Neuronal stem cell (in vitro differentiated cells): ENCODE data around the gene COL6A5.
"Not testable (repeated sequence)": the region's sequence is repeated elsewhere in the genome, so short reads cannot be mapped to it uniquely, and the experiment has no call there.

ENCODE experiments used
- DNase-seq: peaks from one replicate; pipeline ENCODE4 v3.0.0-alpha.2; 2013; ENCODE audit warnings: low spot score
- H2AFZ ChIP-seq: one replicate; pipeline ENCODE4 v1.6.1; 2013; ENCODE audit warnings: mild to moderate bottlenecking, low read length, inconsistent platforms
- H2AK5ac ChIP-seq: 2 replicates; pipeline ENCODE4 v1.6.1; 2013; ENCODE audit warnings: low read depth, mild to moderate bottlenecking, inconsistent platforms, low read length, moderate library complexity, mixed read lengths
- H2BK120ac ChIP-seq: 2 replicates; pipeline ENCODE4 v1.6.1; 2013; ENCODE audit warnings: low read depth, mild to moderate bottlenecking, inconsistent platforms, low read length, moderate library complexity, mixed read lengths
- H2BK12ac ChIP-seq: one replicate; pipeline ENCODE4 v1.6.1; 2013; ENCODE audit warnings: low read length, inconsistent platforms
- H2BK15ac ChIP-seq: 2 replicates; pipeline ENCODE4 v1.6.1; 2013; ENCODE audit warnings: mild to moderate bottlenecking, low read length, inconsistent platforms, mixed read lengths
- H2BK5ac ChIP-seq: one replicate; pipeline ENCODE4 v1.6.1; 2013; ENCODE audit warnings: inconsistent platforms, mild to moderate bottlenecking, low read length, moderate library complexity
- H3K14ac ChIP-seq: one replicate; pipeline ENCODE4 v1.6.1; 2013; ENCODE audit warnings: low read length, inconsistent platforms
- H3K18ac ChIP-seq: 2 replicates; pipeline ENCODE4 v1.6.1; 2013; ENCODE audit warnings: low read length, inconsistent platforms
- H3K23ac ChIP-seq: 2 replicates; pipeline ENCODE4 v1.6.1; 2013; ENCODE audit warnings: low read depth, mild to moderate bottlenecking, mixed read lengths, low read length, inconsistent platforms; ENCODE audit not compliant: poor library complexity
- H3K27ac ChIP-seq: replicated peaks from 3 replicates; pipeline ENCODE4 v1.5.1; 2013; ENCODE audit warnings: low read length, inconsistent platforms
- H3K27me3 ChIP-seq, 3 experiments: 2 replicates each; pipeline ENCODE4 v1.6.1; 2013; ENCODE audit warnings: low read length in 3 of 3, mild to moderate bottlenecking in 2 of 3, inconsistent platforms in 1 of 3, low read depth in 1 of 3, mixed read lengths in 1 of 3, moderate library complexity in 1 of 3; ENCODE audit not compliant: control insufficient read depth in 3 of 3, insufficient read depth in 3 of 3
- H3K36me3 ChIP-seq, 2 donors: replicated peaks in 1 of 2; 2 replicates each; pipeline ENCODE4 v1.6.1; 2013; ENCODE audit warnings: low read length in 2 of 2; ENCODE audit not compliant: control insufficient read depth in 2 of 2, insufficient read depth in 2 of 2
- H3K4ac ChIP-seq: 2 replicates; pipeline ENCODE4 v1.6.1; 2013; ENCODE audit warnings: inconsistent platforms, mild to moderate bottlenecking, low read length, moderate library complexity
- H3K4me1 ChIP-seq, 2 donors: 1 replicate in 1 of 2; 2 replicates in 1 of 2; pipeline ENCODE4 v1.6.1; 2013; ENCODE audit warnings: low read length in 2 of 2, low read depth in 1 of 2; ENCODE audit not compliant: control insufficient read depth in 2 of 2, insufficient read depth in 1 of 2
- H3K4me2 ChIP-seq: one replicate; pipeline ENCODE4 v1.6.1; 2013; ENCODE audit warnings: mild to moderate bottlenecking, low read length, inconsistent platforms; ENCODE audit not compliant: insufficient read depth, poor library complexity, severe bottlenecking
- H3K4me3 ChIP-seq, 2 donors: 2 replicates each; pipeline ENCODE4 v1.5.1; 2013; ENCODE audit warnings: low read length in 2 of 2, mild to moderate bottlenecking in 2 of 2, inconsistent platforms in 1 of 2, moderate library complexity in 1 of 2
- H3K79me1 ChIP-seq: one replicate; pipeline ENCODE4 v1.6.1; 2013; ENCODE audit warnings: low read depth, mild to moderate bottlenecking, inconsistent platforms, low read length, moderate library complexity
- H3K9ac ChIP-seq: one replicate; pipeline ENCODE4 v1.6.1; 2013; ENCODE audit warnings: mild to moderate bottlenecking, low read depth, low read length, inconsistent platforms; ENCODE audit not compliant: poor library complexity
- H3K9me3 ChIP-seq, 2 donors: replicated peaks in 1 of 2; 2 replicates each; pipeline versions ENCODE3 to v1.6.1; 2013; ENCODE audit warnings: low read length in 2 of 2, mild to moderate bottlenecking in 2 of 2, inconsistent platforms in 1 of 2, low read depth in 1 of 2, mixed read lengths in 1 of 2, moderate library complexity in 1 of 2; ENCODE audit not compliant: control insufficient read depth in 2 of 2, insufficient read depth in 1 of 2
- H4K8ac ChIP-seq: one replicate; pipeline ENCODE4 v1.6.1; 2013; ENCODE audit warnings: low read depth, mild to moderate bottlenecking, inconsistent platforms, low read length, moderate library complexity
- H4K91ac ChIP-seq: one replicate; pipeline ENCODE4 v1.6.1; 2013; ENCODE audit warnings: low read length, low read depth, mild to moderate bottlenecking, inconsistent platforms; ENCODE audit not compliant: poor library complexity
- WGBS, 2 donors: extraction: QIAGEN DNeasy Blood & Tissue Kit; methylation state at CpG; one replicate each; pipeline ENCODE4 v1.1.7; 2013; ENCODE audit warnings: missing lambda C conversion rate in 2 of 2, mixed read lengths in 1 of 2; ENCODE audit not compliant: insufficient read length in 2 of 2, insufficient replicate concordance in 1 of 2; ENCODE audit errors: extremely low coverage in 2 of 2; 5-methylcytosine and 5-hydroxymethylcytosine counted together

The COL6A5 gene

DNA sequence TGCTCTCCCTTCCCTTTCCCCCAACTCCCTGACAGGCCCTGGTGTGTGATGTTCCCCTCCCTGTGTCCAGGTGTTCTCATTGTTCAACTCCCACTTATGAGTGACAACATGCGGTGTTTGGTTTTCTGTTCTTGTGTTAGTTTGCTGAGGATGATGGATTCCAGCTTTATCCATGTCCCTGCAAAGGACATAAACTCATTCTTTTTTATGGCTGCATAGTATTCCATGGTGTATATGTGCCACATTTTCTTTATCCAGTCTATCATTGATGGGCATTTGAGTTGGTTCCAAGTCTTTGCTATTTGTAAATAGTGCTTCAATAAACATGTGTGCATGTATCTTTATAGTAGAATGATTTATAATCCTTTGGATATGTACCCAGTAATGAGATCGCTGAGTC, 2.8 kb downstream of the COL6A5 start:
- not testable (repeated sequence) for H3K4me1 ChIP-seq, H3K36me3 ChIP-seq, H2BK15ac ChIP-seq, DNase-seq, H3K14ac ChIP-seq, H3K23ac ChIP-seq, H4K8ac ChIP-seq, H2BK120ac ChIP-seq, H2AK5ac ChIP-seq, H2BK12ac ChIP-seq, H3K79me1 ChIP-seq, H4K91ac ChIP-seq, H2AFZ ChIP-seq, H3K9ac ChIP-seq, H3K4ac ChIP-seq, H3K9me3 ChIP-seq, H3K4me2 ChIP-seq, H3K18ac ChIP-seq, H2BK5ac ChIP-seq, H3K27ac ChIP-seq, H3K4me3 ChIP-seq
- WGBS, 2 donors = no CpG with 5 or more reads among the region's 2 CpGs
- H3K27me3 ChIP-seq = peaks cover 0 to 37% (median 22%) of the 10 kb centered on the region in 3 experiments

DNA sequence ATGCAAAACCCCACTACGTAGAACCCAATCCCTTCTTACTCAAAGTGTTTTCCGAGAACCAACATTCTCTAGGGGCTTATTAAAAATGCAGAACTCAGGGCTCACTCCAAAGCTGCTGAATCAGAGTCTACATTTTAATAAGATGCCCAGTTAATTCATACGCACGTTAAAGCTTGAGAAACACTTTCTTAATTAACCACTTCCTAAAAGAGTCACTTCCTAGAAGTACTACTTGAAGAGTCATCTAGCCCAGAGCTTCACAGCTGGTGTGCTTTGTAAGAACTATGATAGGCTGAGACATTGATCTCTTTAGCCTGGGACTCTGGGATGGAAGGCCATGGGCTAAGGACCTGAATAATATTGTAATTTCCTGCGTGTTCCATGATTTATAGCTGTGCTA, 9.0 kb downstream of the COL6A5 start:
- H4K8ac ChIP-seq = no peak overlapping the region
- no peak overlapping the region for H2AK5ac ChIP-seq
- no peaks in the 10 kb centered on the region for H3K27me3 ChIP-seq
- WGBS, 2 donors = no CpG with 5 or more reads among the region's 5 CpGs
- H3K18ac ChIP-seq = no peak overlapping the region
- no peaks in the 10 kb centered on the region for H3K79me1 ChIP-seq
- H3K4me2 ChIP-seq = no peak overlapping the region
- H2AFZ ChIP-seq = no peak overlapping the region
- no peak overlapping the region for H3K4ac ChIP-seq
- DNase-seq = no peak
- H3K4me3 ChIP-seq = no peak overlapping the region
- no peak overlapping the region for H2BK120ac ChIP-seq
- no peak overlapping the region for H4K91ac ChIP-seq
- no peaks in the 10 kb centered on the region for H3K36me3 ChIP-seq
- H2BK12ac ChIP-seq = no peak overlapping the region
- no peak overlapping the region for H3K14ac ChIP-seq
- no peak overlapping the region for H3K9ac ChIP-seq
- no peak overlapping the region for H2BK5ac ChIP-seq
- H3K23ac ChIP-seq = no peak overlapping the region
- H3K27ac ChIP-seq = no peak overlapping the region
- no peak overlapping the region for H2BK15ac ChIP-seq
- H3K9me3 ChIP-seq = no peaks in the 10 kb centered on the region
- no peaks in the 10 kb centered on the region for H3K4me1 ChIP-seq

DNA sequence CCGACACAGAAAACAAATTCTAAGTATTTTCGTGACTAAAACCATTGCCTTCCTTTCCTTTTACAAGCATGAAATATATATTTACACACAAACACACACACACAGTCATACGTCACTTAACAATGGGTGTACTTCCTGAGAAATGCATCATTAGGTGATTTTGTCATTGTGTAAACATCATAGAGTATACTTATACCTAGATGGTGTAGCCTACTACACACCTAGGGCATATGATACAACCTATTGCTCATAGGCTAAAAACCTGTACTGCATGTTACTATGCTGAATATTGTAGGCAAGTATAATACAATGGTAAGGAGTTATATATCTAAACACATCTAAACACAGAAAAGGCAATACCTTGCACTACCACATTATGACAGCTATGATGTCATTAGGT, 28.6 kb downstream of the COL6A5 start:
- Histone ChIP-seq H3K4ac (no peak overlapping the region), H2BK12ac (no peak overlapping the region), H3K4me2 (no peak overlapping the region), H3K27me3 (no peaks in the 10 kb centered on the region), H3K79me1 (no peaks in the 10 kb centered on the region), H2BK15ac (no peak overlapping the region), H3K14ac (no peak overlapping the region), H3K27ac (no peak overlapping the region), H3K18ac (no peak overlapping the region), H3K36me3 (no peaks in the 10 kb centered on the region), H3K9me3 (no peaks in the 10 kb centered on the region), H3K9ac (no peak overlapping the region), H2BK120ac (no peak overlapping the region), H3K4me1 (no peaks in the 10 kb centered on the region), H3K4me3 (no peak overlapping the region), H4K8ac (no peak overlapping the region), H2BK5ac (no peak overlapping the region), H2AFZ (no peak overlapping the region), H4K91ac (no peak overlapping the region), H2AK5ac (no peak overlapping the region), H3K23ac (no peak overlapping the region)
- no peak for DNase-seq
- no CpG with 5 or more reads among the region's 3 CpGs for WGBS, 2 donors

DNA sequence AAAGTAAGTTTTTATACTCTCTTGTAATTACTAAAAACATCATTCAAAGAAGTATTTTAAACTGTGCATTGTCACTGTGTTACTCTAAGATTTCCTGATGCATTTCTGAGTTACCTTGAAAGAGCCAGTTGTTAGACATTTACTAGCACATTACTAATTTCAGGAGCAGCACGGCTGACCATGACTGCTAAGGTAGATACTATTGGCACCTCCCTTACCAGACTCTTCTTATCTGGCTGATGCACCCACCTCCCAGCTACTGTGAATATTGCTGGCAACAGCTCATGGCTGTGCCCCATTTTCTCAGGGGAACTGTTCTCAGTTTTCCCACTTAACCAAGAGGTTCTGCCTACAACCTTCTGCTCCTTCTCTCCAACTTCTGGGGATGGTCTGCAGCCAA, 29.4 kb downstream of the COL6A5 start:
- Histone ChIP-seq H2AK5ac (no peak overlapping the region), H3K9me3 (peaks cover 0 to 2% of the 10 kb centered on the region in 2 donors), H3K14ac (no peak overlapping the region), H2BK12ac (no peak overlapping the region), H4K91ac (no peak overlapping the region), H4K8ac (no peak overlapping the region), H3K4me2 (no peak overlapping the region), H3K4ac (no peak overlapping the region), H3K36me3 (no peaks in the 10 kb centered on the region), H3K27me3 (no peaks in the 10 kb centered on the region), H2AFZ (no peak overlapping the region), H2BK15ac (no peak overlapping the region), H3K18ac (no peak overlapping the region), H3K79me1 (no peaks in the 10 kb centered on the region), H3K4me3 (no peak overlapping the region), H2BK5ac (no peak overlapping the region), H3K23ac (no peak overlapping the region), H2BK120ac (no peak overlapping the region), H3K9ac (no peak overlapping the region), H3K4me1 (no peaks in the 10 kb centered on the region), H3K27ac (no peak overlapping the region)
- no peak for DNase-seq
- WGBS, 2 donors = no CpG with 5 or more reads among the region's 1 CpG
